Right ventricle myocardium inferior (tissue), 1 donor: ENCODE data around the gene TMEM209. TPM values are rescaled to one million over a fixed set of nuclear protein-coding genes. Genes with fewer than 3 reads are reported as not detected.

Experiments used
- ATAC-seq: fragments of 200-7000 bp; cut with Tn5 transposase; one replicate; pipeline ENCODE4 v1.9.1; 2020; ENCODE audit warnings: mild to moderate bottlenecking, moderate library complexity
- DNase-seq: peaks from one replicate; pipeline ENCODE4 v3.0.0; 2021; ENCODE audit errors: missing footprints
- intact Hi-C: fragments of 100-400 bp; cut with DNase I; formaldehyde crosslinking; loops from one replicate; pipeline ENCODE4 v1.11.0; 2022
- total RNA-seq: library from RNA; stranded (reverse); fragmentation: NEBNext Ultra II Directional; extraction: Animal tissue kit (Norgen Biotek cat#: 25700); gene quantifications from one replicate; pipeline ENCODE4 v1.2.1, GENCODE V29; 2021
- donor health status: DM: no; HTN: yes; CAD: no; lungs with severe emphysema.

TMEM209 gene
- total RNA-seq, 1 donor from 2014 or later: 8.6 TPM

- DNase-seq: no peak
- intact Hi-C loops: no loop called here
- no peak for ATAC-seq
Observed at GRCh38 chr7:130181263-130181605, 24.0 kb downstream of the TMEM209 start.

GRCh38 chr7:130180571-130181262 lies 24.5 kb downstream of the TMEM209 start:
- DNase-seq (no peak), ATAC-seq (no peak)
- intact Hi-C loops: no loop called here

GRCh38 chr7:130179631-130180030 lies 25.6 kb downstream of the TMEM209 start:
- ATAC-seq (no peak), DNase-seq (no peak)
- intact Hi-C loops: no loop called here

DNA sequence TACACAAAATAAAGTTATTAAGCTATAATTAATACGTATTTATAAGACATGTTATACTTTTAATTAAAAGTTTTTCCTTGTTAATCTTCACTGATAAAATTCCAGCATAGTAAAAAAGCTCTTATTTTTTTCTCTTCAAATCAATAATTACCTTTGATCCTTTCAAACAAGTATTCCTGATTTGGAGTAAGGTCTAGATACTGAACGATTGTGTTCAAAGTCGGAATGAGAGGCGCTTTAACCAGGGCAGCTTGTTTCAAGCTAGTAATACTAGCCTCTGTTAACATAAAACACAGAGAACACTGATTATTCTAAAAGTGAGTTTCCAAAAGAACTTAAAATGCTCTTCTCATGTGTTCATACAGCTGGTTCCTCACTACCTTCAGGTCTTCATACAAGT lies 27.0 kb downstream of the TMEM209 start:
- intact Hi-C loops: no loop called here
- DNase-seq: no peak
- ATAC-seq: no peak

- intact Hi-C loops: no loop called here
- DNase-seq: no peak
- no peak for ATAC-seq
Observed at GRCh38 chr7:130174237-130174959, 30.8 kb downstream of the TMEM209 start.

DNA sequence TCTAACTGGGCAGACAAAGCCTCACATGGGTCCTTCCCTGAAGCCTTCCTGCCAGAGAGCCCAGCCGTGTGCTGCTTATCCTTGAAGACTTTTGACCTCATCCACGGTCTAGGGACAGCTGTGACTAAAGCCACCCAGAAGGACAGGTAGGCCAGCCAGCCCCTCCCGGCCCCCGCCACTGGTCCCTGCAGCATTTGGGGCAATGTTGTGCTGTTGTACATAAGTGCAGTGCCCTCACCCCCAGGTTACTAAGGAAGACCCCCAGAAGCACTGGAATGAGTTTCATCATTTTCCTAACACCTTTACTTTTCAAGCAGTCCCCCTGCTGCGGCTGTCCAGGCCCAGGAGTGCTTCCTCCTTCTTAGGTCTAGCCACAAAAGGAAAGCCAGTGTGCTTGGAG lies 43.0 kb downstream of the TMEM209 start:
- intact Hi-C loops: no loop called here
- no peak for ATAC-seq

GRCh38 chr7:130160455-130160854 lies 44.8 kb downstream of the TMEM209 start:
- intact Hi-C loops: no loop called here
- DNase-seq: no peak
- ATAC-seq: no peak

More for the DNA sequence above, 43.0 kb downstream of the TMEM209 start:
- no peak for DNase-seq

GRCh38 chr7:130160023-130160422 lies 45.2 kb downstream of the TMEM209 start:
- ATAC-seq (no peak), DNase-seq (no peak)
- intact Hi-C loops: no loop called here

- DNase-seq (no peak), ATAC-seq (no peak)
- intact Hi-C loops: no loop called here
Observed at GRCh38 chr7:130157700-130158099, 47.5 kb downstream of the TMEM209 start.

- no peak for ATAC-seq
- intact Hi-C loops: no loop called here
Observed at GRCh38 chr7:130156140-130156539, 49.1 kb downstream of the TMEM209 start.

DNA sequence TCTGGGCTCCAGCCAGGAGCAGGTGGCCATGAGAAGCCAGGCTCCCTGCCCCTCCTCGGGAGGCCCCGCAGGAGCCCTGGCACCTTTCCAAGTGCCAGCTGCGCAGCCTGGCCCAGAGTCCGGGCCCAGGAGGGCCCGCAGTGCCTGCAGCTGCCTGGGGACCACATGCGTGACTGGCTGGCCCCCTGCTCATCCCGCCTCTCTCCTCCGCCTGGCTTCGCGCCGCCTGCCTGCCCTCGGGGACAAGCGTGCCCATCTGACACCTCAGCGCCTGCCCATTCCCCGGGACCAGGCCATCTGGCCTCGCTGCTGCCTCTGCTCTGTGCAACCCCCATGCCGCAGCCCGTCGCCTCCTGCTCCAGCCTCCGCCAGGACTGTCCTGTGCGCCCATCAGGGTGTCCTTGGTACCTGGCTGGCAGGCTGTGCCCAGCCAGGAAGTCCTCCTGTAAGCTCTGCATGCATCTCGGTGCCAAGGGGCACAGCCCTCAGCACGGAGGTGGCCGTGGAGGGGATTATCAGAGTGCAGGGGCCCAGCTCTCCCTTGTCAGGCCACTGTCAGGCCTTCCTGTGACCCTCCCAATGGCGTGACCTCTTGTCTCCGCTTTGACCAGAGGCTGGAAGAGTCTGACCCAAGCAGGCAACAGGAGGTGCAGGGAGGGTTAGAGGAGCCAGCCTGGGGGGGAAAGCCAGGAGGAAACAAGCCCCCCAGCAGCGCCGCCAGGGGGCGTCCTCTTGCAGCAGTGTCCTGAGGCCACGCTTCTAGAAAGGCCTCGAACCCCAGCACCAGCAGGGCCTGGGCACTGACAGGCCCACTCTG lies 50.5 kb downstream of the TMEM209 start:
- no peak for DNase-seq
- intact Hi-C loops: no loop called here
- peak; percentile 6 for ATAC-seq

More at GRCh38 chr7:130156140-130156539, 49.1 kb downstream of the TMEM209 start:
- no peak for DNase-seq

GRCh38 chr7:130154131-130154500 lies 51.1 kb downstream of the TMEM209 start:
- ATAC-seq (peak; percentile 19), DNase-seq (no peak)
- intact Hi-C loops: no loop called here

DNA sequence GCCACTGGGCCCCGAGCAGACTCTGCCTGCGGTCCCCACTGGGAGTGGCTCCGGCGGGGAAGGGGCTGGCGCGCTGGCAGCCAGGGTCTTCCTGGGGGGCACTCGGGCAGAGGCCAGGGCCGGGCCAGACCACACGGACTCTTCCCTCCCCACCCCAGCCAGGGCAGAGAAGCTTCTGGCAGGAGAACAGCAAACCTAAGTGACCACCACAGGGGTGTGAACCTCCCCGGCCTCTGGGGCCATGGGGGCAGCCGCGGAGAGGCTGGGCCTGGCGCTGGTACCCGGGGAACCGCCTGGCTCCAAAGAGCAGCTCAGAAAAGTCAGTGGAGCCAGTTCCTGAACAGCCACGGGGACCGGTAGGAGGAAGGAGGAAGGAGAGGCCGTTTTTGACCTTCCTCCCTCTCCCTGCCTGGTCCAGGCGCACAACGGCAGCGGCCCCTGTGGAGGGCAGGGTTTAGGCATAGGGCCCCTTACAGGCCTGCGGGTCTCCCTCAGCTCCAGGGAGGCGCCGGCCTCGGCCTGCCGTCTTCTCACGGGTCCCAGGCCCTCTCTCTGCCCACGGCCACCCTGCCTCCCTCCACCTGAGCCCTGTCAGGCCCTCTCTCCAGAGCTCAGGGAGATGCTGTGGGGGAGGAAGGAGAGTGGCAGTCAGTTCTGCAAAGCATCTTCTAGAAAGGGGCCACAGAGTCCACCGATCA lies 51.8 kb downstream of the TMEM209 start:
- no peak for ATAC-seq
- intact Hi-C loops: no loop called here
- no peak for DNase-seq

GRCh38 chr7:130152493-130153210 lies 52.6 kb downstream of the TMEM209 start:
- no peak for DNase-seq
- peak; percentile 15 for ATAC-seq
- intact Hi-C loops: no loop called here

DNA sequence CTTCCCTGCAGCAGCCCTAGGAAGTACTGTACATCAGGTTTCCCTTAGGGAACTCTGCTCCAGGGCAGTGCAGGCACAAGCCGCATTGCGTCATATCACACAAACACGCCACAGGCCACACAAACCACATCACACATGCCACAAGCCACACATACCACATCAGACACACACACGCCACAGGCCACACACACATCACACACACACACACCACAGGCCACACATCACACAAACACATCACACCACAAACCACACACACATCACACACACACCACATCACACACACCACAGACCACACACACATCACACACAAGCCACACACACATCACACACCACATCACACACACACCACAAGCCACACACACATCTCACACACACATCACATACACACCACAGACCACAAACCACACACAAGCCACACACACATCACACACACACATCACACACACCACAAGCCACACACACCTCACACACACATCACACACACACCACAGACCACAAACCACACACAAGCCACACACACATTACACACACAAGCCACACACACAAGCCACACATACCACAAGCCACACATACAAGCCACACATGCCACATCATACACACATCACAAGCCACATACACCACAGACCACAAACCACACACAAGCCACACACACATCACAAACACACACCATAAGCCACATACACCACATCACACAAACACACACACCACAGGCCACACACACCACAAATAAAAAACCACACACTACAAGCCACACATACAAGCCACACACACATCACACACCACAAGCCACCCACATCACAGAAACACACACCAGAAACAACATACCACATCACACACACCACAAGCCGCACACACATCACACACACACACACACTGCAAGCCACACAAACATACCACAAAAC lies 53.4 kb downstream of the TMEM209 start:
- intact Hi-C loops: no loop called here
- ATAC-seq: no peak
- DNase-seq: no peak

DNA sequence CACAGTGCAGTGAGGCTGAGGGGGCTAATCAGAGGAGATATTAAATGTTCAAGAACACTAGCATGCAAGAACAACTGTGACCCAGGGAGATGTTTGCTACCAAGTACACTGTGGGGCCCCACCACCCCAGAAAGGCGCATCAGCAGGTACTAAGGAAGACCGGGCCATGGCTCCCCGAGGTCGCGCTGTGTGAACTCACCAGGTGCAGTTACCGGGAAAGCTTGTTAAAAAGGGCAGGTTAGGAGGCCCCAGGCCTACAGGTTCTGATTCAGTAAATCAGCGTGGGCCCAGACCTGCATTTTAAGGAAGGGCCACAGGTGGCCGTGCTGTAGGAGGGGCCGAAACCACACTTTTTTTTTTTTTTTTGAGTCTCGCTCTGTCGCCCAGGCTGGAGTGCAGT lies 54.6 kb downstream of the TMEM209 start:
- DNase-seq (no peak), ATAC-seq (no peak)
- intact Hi-C loops: no loop called here

GRCh38 chr7:130149281-130150139 lies 55.7 kb downstream of the TMEM209 start:
- ATAC-seq: no peak
- no peak for DNase-seq
- intact Hi-C loops: no loop called here
